Amniotic stem cell (primary cell): Measurements from ENCODE around the gene SFXN3.
"Not testable (repeated sequence)": the region's sequence is repeated elsewhere in the genome, so short reads cannot be mapped to it uniquely, and the experiment has no call there.

Experiments
- DNase-seq: peaks from one replicate; lab custom pipeline; 2025; lab: John Stamatoyannopoulos, UW

Gene SFXN3

DNA sequence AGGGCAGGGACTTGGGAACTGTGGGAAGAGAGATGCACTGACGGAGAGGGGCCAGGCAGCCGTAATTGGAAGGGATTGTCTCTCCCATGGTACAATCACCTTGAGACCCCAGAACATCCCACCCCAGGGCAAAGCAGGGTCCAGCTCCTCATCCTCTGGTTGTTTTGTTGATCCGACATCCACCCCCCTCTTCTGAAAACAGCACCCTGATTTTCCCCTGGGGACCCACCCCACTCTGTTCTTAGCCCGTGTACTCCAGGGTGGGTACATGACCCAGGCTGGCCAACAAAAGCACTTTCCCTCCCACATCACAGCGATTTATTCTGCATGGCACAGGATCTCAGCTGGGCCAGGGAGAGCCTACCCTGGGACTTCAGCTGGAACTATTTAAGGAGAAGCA, 14.2 kb upstream of the SFXN3 start:
- no peak for DNase-seq

DNA sequence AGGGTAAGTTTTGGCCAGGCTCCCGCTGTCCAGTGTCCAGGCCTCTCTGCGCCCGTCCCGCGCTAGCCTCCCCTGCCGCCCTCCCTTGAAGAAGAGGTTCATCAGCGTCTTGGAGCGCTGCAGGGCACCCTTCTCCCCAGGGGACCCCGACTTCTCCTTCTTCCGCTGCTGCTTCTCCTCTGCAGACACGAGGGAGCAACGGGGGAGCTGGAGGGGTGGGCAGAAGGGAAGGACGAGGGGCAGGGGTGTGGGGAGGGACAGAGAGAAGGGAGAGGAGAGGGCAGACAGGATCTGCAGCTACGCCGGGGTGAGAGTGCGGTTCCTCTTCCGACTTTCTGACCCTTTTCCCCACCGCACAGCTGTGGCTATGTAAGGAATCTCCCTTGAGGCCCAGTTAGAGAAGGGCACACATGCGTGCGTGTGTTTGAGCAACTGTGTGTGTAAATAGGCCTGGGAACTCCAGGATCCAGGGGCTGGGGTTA, 12.9 kb upstream of the SFXN3 start:
- DNase-seq = no peak

DNA sequence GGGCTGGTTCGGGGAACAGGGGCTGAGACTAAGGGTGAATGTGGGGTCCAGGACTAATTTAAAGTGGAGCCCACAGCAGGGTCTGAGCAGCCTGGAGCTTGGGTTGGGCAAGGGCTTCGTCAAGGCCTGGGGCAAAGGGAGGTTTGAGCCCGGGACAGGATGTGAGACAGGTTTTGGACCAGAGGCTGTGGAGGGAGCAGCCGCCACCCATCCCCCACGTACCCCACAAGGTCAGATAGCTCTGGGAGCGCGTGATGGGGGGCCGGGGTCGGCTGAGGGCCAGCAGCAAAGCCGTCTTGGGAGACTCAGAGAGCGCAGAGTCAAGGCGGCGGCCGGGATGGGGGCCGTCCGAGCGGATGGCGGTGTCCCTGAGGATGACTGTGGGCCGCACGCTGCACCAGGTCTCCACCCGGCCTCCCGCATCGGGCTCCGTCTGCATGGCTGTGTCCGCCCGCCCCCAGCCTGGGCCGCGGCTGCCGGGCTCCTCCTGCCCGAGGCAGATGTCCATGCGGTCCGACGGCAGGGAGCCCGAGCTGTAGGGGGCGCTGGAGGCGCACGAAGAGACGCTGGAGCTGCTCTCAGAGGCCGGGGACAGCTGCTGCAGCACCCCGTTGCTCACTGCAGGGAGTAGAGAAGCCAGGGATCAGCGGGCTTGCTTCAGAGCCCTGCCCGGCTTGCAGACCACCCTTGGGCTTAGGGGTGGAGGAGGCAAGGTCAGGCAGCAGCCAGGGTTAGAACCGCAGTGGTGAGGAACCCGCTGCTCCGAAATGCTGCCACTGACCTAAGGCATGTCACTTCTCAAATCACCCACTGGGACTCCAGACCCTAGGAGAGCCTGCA, 12.2 kb upstream of the SFXN3 start:
- peak; percentile 76 for DNase-seq

DNA sequence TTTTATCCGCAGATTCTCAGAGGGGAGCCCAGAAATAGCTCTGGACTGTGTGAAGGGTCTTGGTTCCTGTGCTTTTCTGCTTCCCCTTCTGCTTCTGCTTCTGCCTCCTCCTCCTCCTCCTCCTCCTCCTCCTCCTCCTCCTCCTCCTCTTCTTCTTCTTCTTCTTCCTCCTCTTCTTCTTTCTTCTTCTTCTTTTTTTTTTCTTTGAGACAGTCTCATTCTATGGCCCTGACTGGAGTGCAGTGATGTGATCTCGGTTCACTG, 11.7 kb upstream of the SFXN3 start:
- DNase-seq = no peak

DNA sequence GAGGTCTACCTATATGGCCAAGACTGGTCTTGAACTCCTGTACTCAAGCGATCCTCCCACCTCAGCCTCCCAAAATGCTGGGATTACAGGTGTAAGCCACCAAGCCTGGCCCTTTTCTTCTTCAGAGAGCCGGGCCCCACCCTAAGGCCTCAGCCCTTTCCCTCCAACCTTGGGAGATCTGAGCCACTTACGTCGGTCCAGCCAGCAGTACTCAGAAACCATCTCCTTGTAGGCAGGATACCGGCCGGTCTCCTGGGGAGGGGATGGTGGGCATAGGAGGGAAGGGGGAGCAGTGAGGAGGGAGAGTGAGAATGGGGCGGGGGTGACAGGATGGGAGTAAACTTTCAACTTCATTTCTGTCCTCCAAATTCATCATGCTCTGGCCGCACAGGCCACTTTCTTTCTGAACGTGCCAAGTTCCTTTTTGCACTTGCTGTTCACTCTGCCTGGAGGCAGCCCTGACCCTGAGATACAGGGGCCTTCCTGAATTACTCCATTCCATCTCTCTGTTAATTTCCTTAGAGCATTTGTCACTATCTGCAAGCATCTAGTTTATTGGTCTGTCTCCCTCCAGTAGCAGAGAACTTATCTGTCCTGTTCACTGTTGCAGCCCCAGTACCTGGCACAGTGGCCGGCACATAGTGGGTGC, 10.5 kb upstream of the SFXN3 start:
- DNase-seq = no peak

DNA sequence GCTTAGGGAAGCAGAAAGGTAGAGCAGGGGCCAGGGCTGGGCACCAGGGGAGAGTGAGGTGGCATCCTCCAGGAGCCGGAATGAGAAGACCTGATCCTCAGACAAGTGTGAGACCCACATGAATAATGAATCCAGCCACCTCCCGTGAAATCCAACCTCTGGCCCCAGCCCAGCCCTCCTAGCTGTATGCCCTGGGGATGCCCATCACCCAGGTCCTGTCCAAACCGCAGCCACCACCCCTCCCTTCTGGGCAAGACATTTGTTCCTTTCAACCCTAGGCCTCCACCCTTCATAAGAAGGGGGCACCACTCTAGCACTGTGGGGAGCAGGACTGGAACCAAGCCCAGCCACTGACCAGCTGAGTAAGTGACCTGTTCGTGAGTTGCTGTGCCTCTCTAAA, 9.8 kb upstream of the SFXN3 start:
- DNase-seq = no peak

DNA sequence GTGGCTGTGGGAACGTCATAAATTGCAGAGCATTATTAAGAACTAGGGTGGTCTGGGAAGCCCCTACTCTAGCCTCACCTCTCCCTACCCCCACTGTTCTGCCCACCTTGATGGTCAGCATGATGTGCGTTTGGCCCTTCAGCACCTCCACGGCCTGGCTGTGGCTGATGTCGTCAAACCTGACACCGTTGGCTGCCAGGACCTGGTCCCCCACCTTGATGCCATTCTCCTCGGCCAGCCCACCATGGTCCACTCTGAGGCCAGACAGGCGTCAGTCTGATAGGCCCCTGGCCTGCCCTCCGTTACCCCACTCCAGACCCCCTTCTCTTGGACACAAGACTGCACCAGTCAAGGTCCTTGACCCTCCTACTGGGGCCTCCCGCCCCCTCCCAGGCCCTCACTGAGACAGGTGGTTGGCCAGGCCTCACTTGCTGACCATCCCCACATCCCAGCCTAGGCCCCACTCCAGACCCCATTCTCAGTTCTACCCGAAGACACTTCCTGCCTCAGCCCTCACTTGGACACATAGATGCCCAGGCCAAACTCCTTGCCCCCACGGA, 9.3 kb upstream of the SFXN3 start:
- no peak for DNase-seq

DNA sequence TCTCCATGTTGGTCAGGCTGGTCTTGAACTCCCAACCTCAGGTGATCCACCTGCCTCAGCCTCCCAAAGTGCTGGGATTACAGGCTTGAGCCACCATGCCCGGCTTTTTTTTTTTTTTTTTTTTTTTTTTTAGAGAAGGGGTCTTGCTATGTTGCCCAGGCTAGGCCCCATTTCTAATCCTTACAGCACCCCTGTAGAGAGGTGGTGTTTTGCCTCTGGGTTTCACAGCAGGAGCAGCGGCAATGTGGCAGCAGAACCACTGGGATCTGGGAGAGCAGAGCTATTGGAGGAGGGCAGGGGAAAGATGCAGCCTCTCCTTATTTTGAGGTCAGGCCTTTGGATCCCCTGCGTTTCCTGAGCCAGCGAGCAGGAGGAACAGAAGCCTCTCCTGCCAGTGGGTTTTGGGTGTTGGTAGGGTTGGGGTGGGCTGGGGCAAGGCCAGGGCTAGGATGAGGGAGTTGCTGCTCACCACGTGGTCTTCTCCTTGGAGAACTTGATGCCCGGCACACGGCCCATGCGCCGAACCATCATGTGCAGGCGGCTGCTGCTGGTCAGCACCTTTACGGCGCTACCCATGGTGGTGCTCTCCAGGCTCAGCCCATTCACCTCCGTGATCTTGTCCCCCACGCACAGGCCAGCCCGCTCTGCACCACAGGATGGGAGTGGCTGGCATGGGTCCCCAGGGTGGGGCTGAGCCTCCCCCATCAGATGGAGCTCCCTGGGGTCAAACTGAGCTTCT, 7.9 kb upstream of the SFXN3 start:
- DNase-seq = no peak

DNA sequence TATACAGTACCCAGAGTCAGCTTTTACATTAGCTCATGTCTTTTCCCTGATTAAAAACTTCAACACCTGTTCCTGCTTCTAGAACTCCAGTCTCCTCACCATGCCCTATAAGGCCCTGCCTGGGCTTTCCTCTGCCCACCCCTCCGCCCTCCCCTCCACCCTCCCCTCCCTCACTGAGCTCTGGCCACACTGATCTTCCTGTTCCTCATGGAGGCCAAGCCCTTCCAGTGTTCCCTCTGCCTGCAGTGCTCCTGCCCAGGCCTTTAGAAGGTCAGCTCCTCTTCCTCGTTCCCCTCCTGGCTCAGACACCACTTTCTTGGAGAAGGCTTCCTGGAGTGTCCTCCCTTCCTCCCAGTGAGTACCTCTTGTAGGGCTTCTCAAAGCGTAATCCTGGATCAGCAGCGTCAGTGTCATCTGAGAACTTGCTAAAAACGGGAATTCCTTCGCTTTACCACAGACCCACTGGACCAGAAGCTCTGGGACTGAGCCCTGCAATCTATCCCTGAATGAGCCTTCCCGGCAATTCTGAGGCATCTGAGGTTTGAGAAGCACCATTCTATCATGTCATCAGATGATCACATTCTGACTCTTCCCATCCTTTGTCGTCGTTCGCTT, 3.8 kb upstream of the SFXN3 start:
- DNase-seq = no peak

DNA sequence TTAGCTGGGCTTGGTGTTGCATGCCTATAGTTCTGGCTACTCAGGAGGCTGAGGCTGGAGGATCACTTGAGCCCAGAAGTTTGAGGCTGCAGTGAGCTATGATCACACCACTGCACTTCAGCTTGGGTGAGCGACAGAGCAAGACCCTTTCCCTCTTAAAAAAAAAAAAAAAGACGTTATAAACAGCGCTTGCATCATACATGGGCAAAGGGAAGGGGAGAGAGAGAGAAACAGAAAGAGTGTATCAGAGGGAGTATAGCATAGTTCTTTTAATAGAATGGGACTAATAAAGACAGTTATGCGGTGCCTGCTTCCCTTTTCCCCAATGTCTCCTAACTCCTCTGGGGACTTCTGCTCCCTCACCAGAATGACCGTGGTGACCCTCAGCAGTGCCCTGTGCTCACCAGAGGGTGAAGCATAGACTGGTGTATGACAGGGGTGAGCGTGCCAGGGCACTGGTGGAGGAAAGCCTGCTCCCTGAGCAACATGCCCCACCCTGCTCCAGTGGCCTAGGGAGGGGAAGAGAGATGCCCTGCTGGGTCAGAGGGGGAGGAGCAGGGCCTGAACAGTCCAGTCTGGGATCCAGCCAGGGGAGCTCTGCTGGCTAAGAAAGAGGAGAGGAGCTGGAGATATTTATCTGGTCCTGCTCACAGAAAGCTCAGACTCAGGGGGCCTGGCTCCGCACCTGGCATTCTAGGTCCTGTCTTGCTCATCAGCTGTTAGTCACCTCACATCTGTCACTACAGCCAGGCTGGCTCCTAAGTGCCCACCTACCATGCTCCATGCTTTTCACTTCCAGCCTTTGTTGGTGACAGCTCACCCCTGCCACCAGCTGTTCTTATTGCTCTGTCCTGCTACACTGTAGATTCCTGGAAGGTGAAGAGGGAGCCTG, 2.3 kb upstream of the SFXN3 start:
- no peak for DNase-seq

DNA sequence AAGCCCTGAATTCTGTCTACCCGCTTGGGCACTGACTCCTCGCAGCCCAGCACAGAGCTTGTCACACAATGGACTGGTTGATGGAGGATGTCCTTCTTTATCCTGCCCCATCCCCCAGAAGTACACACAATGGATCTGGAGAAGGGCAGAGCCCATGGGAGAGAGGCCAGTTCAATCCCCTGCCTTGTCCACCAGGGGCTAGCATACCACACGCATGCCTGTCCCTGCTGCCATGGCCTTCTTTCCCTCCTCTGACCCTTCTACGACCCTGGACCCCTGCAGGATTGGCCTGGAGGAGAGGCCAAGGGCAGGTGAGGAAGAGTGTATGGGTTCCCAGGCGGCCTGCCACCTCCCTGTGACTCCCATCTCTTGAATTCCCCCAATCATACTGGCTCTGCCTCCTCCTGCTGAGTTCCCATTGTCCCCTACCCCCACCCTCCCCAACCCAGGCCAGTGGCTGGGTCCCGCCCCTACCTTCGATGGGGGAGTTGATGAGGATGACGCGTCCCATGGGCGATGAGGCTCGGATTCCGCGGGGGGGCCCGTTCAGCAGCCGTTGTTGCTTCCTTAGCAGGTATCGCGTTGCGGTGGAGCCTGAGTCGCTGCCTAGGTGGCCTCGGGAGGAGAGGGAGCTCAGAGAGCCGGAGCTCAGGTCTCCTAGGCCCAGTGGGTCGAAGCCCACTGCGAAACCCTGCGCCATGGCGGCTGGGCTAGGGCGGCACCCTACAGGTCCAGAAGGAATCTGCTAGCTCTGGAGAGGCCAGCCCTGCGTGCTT, 1.3 kb upstream of the SFXN3 start:
- no peak for DNase-seq

DNA sequence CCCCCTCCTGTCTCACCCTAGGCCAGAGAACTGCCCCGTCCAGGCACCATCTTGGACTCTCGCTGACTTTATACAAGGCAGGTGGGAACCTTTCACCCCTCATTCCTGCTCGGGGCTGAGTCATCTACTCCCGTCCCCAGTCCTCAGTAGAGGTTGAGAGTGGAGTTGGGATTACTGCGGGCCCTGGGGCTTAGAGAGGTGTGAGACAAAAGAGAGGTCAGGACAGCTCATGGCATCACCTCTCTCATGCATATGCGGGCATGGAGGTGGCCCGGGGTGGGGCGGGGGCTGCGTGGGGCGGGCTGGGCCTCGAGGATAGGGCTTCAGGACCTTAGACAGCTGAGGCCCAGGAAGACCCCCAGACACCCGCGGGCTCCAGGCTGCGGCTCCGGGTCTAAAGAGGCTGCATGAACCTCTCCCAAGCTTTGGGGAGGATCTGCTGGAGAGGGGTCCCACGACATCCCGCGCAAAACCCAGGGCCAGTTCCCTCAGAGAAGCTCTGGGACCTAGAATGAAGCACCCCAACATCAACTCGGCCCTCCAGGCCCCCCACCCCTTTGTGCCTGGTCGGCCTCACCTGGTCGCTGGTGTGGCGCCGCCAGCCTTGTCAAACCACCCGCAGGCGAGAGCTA, 422 bp upstream of the SFXN3 start:
- DNase-seq = no peak

DNA sequence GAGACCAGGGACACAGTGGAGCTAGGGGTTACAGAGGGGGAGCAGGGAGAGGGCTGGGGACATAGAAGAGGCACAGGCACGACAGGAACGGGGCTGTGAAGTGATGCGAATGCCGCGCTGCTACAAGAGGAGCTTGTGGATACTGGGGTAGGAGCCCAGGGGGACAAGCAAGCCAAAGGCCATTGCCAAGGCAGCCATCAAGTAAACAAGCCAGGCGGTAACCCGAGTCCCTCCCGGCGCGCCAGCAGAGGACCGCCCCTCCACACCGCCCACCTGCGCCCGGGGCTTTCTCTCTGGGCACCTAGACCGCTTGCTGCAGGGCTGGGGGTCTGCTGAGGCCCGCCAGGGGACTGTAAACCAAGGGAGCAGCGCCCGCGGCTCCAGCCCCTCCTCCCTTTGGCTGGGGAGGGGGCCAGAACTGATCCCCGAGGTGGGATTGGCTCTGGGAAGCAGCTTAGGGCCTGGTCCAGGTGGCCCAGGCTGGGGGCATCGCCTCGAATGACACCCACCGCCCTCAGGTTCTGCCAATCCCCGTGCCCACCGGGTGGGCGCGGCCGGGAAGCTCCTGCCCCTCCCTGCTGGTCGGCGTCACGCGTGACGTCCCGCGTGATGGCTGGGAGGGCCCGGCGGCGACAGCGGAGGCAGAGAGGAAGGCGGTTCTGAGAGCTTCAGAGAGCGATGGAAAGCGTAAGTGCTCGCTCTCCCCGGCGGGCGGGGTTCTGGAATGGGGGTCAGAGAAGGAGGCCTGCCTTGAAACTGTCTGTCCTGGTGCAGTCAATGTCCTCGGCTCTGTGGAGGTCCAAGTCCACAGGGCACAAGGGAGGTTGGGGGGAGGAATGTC, 982 bp downstream of the SFXN3 start:
- peak; percentile 40 for DNase-seq

DNA sequence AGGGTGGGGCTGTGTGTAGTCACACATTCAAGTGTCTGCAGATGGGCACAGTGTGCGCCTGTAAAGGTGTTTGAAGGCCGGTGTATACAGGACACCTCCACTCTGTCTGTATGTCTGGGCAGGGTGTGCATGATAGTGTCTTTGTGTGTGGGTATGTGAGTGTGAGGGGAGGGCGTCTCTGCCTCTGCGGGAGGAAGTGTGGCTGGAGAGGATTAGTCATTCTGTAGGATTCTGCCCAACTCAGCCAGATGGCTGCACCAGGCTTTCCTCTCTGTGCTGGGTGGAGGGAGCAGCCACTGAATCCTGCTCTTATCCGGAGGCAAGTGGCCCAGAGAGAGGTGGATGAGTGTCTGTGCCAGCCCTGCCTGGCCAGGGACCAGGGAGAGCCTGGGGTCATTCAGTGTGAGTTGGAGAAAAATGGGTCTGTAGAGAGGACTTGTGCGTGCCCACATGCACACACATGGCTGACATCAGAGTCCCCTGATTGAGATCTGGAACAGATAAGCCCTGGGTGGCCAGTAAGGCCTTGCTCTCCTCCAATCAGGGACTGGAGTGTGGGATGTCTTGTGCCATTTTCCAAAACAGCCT, 1.7 kb downstream of the SFXN3 start:
- DNase-seq = peak; percentile 75

DNA sequence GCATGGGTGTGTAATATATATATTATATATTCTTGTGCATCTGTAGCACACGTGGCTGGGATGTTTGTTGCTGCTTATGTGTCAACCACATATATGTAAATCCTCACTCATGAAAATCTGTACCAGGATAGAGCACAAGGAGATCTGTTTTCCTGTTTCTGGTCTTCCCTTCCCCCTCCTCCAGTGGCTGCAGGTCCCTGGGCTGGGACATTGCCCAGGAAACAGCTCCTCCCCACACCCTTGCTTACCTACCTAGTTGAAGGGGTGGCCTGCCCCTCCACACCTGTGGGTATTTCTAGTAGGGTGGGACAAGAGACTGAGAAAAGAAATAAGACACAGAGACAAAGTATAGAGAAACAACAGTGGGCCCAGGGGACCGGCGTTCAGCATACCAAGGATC, 2.2 kb downstream of the SFXN3 start:
- no peak for DNase-seq

DNA sequence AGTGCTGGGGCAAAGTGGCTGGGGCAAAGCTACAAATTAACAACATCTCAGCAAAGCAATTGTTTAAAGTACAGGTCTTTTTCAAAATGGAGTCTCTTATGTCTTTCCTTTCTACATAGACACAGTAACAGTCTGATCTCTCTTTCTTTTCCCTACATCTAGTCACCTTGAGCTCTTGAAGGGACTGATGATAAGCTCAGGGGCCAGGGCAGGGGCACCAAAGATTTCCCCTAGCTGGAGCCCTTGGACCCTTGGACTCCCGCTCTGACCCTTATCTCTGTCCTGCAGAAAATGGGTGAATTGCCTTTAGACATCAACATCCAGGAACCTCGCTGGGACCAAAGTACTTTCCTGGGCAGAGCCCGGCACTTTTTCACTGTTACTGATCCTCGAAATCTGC, 3.4 kb downstream of the SFXN3 start:
- not testable (repeated sequence) for DNase-seq

DNA sequence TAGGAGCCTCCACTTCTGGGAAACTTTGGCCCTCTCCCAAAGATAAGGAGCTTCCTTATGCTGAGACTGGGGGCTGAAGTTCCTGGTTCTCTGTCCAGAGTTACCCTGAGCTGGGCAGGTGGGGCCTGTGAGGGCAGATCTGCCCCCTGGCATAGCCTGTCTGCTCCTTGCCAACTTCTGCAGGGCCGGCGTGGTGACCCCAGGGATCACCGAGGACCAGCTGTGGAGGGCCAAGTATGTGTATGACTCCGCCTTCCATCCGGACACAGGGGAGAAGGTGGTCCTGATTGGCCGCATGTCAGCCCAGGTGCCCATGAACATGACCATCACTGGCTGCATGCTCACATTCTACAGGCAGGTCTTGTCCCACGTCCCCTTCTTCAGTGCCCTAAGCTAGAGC, 4.3 kb downstream of the SFXN3 start:
- no peak for DNase-seq

DNA sequence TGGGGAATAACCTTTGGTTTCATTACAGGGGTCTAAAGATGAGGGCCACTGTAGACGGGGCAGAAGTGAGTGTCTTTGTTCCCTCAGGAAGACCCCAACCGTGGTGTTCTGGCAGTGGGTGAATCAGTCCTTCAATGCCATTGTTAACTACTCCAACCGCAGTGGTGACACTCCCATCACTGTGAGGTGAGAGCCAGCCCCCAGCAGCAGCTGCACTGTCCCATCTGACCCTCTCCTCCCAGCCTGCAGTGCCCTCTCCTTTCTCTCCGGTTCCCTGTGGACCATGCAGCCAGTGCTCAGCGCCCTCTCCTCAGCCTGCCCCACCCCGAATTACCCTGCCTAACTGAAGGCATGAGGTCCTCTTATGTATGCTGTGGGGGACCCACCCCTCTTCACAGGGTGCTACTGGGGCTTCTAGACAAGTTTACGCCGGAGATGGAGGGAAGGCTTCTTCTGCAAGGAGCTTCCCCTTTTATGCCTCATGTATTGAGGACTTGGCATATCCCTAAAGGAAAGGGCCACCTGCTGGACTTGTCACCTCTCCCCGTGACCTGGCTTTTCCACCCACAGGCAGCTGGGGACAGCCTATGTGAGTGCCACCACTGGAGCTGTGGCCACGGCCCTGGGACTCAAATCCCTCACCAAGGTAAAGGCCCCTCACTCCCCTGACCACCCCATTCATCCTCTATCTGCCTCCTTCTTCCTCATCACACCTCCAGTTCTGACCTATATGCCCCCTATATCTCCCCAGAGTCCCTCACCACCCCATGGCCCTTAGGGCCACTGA, 5.1 kb downstream of the SFXN3 start:
- no peak for DNase-seq
